Mesenteric fat pad (tissue), 1 donor: Measurements from ENCODE around the gene TTC23. TPM values are rescaled to one million over a fixed set of nuclear protein-coding genes. Genes with fewer than 3 reads are reported as not detected.

Experiments
- DNase-seq: peaks from one replicate; pipeline ENCODE4 v3.0.0-alpha.2; 2020; ENCODE audit warnings: low spot score
- total RNA-seq: library from RNA; stranded (reverse); fragmentation: NEBNext Ultra II Directional; extraction: Animal tissue kit (Norgen Biotek cat#: 25700); gene quantifications from one replicate; pipeline ENCODE4 v1.2.1, GENCODE V29; 2021
- donor health status: DM: yes; HTN: yes; CAD: no.

The TTC23 gene
- total RNA-seq, 1 donor from 2014 or later, result 18.7 TPM

DNA sequence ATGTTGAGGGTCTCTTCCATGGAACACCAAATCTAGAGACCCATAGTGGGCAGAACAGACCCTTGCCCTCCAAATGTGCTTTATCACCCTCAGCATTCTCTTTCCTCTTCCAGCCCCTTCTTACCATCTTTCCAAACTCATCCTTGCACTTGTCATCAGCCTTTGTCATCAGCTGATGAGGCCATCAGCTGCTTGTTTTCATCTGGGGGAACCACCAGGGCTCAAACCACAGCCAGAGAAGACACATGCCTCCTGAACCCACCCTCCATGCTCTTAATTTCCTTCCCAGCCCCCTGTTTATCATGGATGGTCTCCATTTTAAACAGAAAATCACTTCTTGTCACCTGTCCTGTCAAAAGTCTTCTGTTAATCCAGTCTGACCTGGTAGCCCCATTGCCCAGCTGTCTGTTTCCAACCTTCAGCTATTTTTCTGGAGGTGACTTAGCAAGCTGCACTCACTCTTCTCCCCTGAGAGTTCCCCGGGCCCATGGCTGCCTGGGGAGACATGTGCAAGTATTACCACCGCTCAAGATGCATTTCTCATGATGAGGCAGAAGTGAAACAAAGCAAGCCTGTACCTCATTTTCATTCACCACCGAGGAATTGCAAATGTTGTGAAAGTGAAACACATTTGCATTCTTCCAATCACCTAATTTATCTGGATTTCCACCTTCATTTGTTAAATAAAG lies 159.2 kb downstream of the TTC23 start:
- peak; percentile 26 for DNase-seq

DNA sequence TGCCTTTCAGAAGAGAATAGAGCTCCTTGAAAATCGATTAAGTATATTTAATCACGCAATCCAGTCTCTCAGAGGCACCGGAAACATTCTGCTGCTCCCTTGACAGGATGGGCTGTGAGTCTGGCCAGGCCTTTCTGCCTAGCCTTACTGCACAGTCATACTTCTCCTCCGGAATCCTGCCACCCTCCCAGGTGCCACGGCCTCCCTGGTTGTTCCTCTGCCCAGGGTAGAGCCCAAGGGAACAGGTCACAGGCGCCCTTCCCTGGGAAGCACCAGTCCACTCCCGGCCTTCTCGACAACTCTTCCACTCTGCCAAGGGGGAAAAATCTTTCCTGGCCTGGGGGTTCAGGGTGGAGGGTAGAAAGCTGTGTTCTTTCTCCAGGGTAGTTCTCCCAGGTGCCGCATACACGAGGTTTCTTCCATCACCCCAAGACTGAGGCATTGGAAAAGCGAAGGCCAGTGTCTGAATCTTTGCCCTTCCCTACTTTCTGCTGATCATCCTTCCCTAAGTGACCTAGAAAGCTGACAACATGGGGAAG lies 161.9 kb downstream of the TTC23 start:
- DNase-seq, result peak; percentile 47

DNA sequence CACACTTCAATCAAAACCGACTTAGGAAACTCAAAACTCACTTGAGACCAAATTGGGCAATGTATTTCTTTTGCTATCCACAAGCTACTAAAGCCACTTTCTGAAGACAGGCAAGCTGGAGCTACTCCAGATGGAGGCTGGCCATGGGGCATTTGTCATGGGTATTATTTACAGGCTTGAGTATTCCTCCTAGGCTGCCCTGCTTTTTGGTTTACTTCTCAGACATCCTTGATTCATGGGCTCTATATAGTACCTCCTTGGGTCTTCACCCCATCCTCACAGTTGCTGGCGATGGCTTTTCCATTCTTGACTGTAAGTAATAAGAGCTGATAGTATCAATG lies 163.1 kb downstream of the TTC23 start:
- no peak for DNase-seq

Other genes starting within 250 kb of the TTC23 start
- gene PGPEP1L, start 241.8 kb downstream of the TTC23 start, total RNA-seq, result not detected
- gene SYNM, start 144.5 kb downstream of the TTC23 start, total RNA-seq, result 36.4 TPM
- 20.7 TPM for gene LRRC28, start 1.9 kb upstream of the TTC23 start, total RNA-seq